Neural progenitor cell (in vitro differentiated cells): ENCODE measurements around the gene SAMD11. TPM values are rescaled to one million over a fixed set of nuclear protein-coding genes. Genes with fewer than 3 reads are reported as not detected.

Experiments
- DNase-seq: peaks from one replicate; pipeline ENCODE4 v3.0.0-alpha.2; 2016; ENCODE audit warnings: low spot score
- H2AFZ ChIP-seq: fragments of 200-600 bp; sonication (generic); replicated peaks from 2 replicates; pipeline ENCODE4 v1.6.1; 2016; ENCODE audit warnings: antibody characterized with exemption
- H3F3A ChIP-seq: fragments of 200-600 bp; sonication (generic); 2 replicates; pipeline ENCODE4 v1.6.1; 2016; ENCODE audit warnings: antibody characterized with exemption, low read depth
- H3K27ac ChIP-seq: fragments of 200-600 bp; sonication (generic); 2 replicates; pipeline ENCODE4 v1.5.1; 2016; ENCODE audit warnings: mild to moderate bottlenecking
- H3K27me3 ChIP-seq: fragments of 200-600 bp; sonication (generic); 2 replicates; pipeline ENCODE4 v1.6.1; 2016; ENCODE audit warnings: mild to moderate bottlenecking, moderate library complexity
- H3K36me3 ChIP-seq: fragments of 200-600 bp; sonication (generic); 2 replicates; pipeline ENCODE4 v1.5.1; 2016
- H3K4me1 ChIP-seq: fragments of 200-600 bp; sonication (generic); 2 replicates; pipeline ENCODE4 v1.6.1; 2016; ENCODE audit warnings: mixed run types
- H3K4me2 ChIP-seq: fragments of 200-600 bp; sonication (generic); 2 replicates; pipeline ENCODE4 v1.6.1; 2016
- H3K4me3 ChIP-seq: fragments of 200-600 bp; sonication (generic); 2 replicates; pipeline ENCODE4 v1.5.1; 2016
- H3K79me2 ChIP-seq: fragments of 200-600 bp; sonication (generic); 2 replicates; pipeline ENCODE4 v1.6.1; 2016; ENCODE audit warnings: low read depth
- H3K9ac ChIP-seq: fragments of 200-600 bp; sonication (generic); 2 replicates; pipeline ENCODE4 v1.6.1; 2016
- H3K9me3 ChIP-seq: fragments of 200-600 bp; sonication (generic); 2 replicates; pipeline ENCODE4 v1.5.1; 2016; ENCODE audit warnings: low read depth
- H4K20me1 ChIP-seq: fragments of 200-600 bp; sonication (generic); 2 replicates; pipeline ENCODE4 v1.6.1; 2016; ENCODE audit warnings: low read depth
- H3K27ac Mint-ChIP-seq: 3 replicates; pipeline ENCODE4 v1.8.0; 2021; ENCODE audit warnings: mixed read lengths
- H3K27me3 Mint-ChIP-seq: 2 replicates; pipeline ENCODE4 v1.8.0; 2022; ENCODE audit warnings: low read depth, mild to moderate bottlenecking, inconsistent platforms, moderate library complexity, mixed read lengths; ENCODE audit not compliant: insufficient read depth
- H3K36me3 Mint-ChIP-seq: 3 replicates; pipeline ENCODE4 v1.8.0; 2021; ENCODE audit warnings: mixed read lengths
- H3K4me1 Mint-ChIP-seq: 3 replicates; pipeline ENCODE4 v1.8.0; 2021; ENCODE audit warnings: mixed read lengths
- H3K4me3 Mint-ChIP-seq: 3 replicates; pipeline ENCODE4 v1.8.0; 2021; ENCODE audit warnings: mild to moderate bottlenecking, moderate library complexity, mixed read lengths
- H3K9me3 Mint-ChIP-seq: 3 replicates; pipeline ENCODE4 v1.8.0; 2020; ENCODE audit warnings: mixed read lengths
- EZH2 ChIP-seq: fragments of 200-600 bp; sonication (generic); IDR thresholded peaks from 2 replicates; pipeline ENCODE4 v1.6.1; 2017; ENCODE audit warnings: antibody characterized with exemption, mild to moderate bottlenecking, moderate library complexity
- EZH2phosphoT487 ChIP-seq: fragments of 200-600 bp; sonication (generic); IDR thresholded peaks from 2 replicates; pipeline ENCODE4 v1.6.1; 2017; ENCODE audit warnings: antibody characterized with exemption
- small RNA-seq: library from RNA; depleted of rRNA; stranded (forward); fragments of <200 nt; gene quantifications from one replicate; pipeline ENCODE3, GENCODE V24; 2015
- total RNA-seq: library from RNA; depleted of rRNA; stranded (reverse); fragments of >200 nt; gene quantifications from 2 replicates; pipeline ENCODE4 v1.2.3, GENCODE V29; 2015; ENCODE audit warnings: low replicate concordance
- TF ChIP-seq, protein P1 (sequence below): fragments of 200-600 bp; sonication (generic); IDR thresholded peaks from 2 replicates; pipeline ENCODE4 v1.5.1; 2017; ENCODE audit warnings: antibody characterized with exemption, mild to moderate bottlenecking

Gene SAMD11
- total RNA-seq, 1 donor from 2014 or later = not detected

DNA sequence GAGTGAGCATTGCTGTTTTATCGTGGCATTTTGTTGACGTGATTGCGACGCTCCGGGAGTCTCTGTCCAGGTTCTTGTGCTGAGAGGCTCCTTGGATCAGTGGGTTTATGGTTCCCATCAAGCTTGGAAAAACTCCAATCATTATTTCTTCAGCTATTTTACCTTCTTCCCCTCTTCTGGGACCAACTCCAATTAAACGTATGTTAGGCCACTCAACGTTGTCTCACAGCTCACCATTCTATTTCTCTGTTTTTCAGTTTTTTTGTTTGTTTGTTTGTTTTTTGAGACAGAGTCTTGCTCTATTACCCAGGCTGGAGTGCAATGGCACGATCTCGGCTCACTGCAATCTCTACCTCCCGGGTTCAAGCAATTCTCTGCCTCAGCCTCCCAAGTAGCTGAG lies 68.2 kb downstream of the SAMD11 start:
- Mint-ChIP-seq H3K36me3 (peaks cover 4% of the 10 kb centered on the region), H3K27me3 (peaks cover 25% of the 10 kb centered on the region), H3K4me1 (peaks cover 3% of the 10 kb centered on the region), H3K4me3 (no peak overlapping the region), H3K9me3 (peaks cover 42% of the 10 kb centered on the region), H3K27ac (no peak overlapping the region)
- Histone ChIP-seq H3K27me3 (peaks cover 100% of the 10 kb centered on the region), H3K9me3 (no peaks in the 10 kb centered on the region), H3F3A (peaks cover 2% of the 10 kb centered on the region), H3K27ac (no peak overlapping the region), H3K4me2 (no peak overlapping the region), H2AFZ (no peak overlapping the region), H3K4me1 (peaks cover 1% of the 10 kb centered on the region), H3K4me3 (no peak overlapping the region), H3K36me3 (no peaks in the 10 kb centered on the region), H3K79me2 (no peaks in the 10 kb centered on the region), H4K20me1 (peaks cover 2% of the 10 kb centered on the region), H3K9ac (no peak overlapping the region)
- TF ChIP-seq, protein P1, sequence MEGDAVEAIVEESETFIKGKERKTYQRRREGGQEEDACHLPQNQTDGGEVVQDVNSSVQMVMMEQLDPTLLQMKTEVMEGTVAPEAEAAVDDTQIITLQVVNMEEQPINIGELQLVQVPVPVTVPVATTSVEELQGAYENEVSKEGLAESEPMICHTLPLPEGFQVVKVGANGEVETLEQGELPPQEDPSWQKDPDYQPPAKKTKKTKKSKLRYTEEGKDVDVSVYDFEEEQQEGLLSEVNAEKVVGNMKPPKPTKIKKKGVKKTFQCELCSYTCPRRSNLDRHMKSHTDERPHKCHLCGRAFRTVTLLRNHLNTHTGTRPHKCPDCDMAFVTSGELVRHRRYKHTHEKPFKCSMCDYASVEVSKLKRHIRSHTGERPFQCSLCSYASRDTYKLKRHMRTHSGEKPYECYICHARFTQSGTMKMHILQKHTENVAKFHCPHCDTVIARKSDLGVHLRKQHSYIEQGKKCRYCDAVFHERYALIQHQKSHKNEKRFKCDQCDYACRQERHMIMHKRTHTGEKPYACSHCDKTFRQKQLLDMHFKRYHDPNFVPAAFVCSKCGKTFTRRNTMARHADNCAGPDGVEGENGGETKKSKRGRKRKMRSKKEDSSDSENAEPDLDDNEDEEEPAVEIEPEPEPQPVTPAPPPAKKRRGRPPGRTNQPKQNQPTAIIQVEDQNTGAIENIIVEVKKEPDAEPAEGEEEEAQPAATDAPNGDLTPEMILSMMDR = no peak
- no peak for TF ChIP-seq EZH2phosphoT487
- TF ChIP-seq EZH2 = no peak
- DNase-seq = no peak

DNA sequence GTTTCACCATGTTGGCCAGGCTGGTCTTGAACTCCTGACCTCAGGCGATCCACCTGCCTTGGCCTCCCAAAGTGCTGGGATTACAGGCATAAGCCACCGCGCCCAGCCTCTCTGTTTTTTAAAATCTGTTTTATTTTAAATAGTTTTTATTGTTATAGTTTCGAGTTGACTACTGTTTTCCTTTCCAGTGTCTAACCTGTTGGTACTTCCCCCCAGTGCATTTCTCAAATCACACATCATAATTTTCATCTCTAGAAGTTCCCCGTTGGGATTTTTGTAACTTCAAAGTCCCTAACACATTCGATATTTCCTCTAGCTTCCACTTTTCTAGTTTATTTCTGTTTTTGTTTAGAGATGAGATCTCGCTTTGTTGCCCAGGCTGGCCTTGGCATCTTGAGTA lies 68.6 kb downstream of the SAMD11 start:
- H3K27me3 ChIP-seq = peaks cover 100% of the 10 kb centered on the region
- H3K36me3 ChIP-seq = no peaks in the 10 kb centered on the region
- no peak overlapping the region for H3K4me3 Mint-ChIP-seq
- no peaks in the 10 kb centered on the region for H3K9me3 ChIP-seq
- H3K27me3 Mint-ChIP-seq = peaks cover 25% of the 10 kb centered on the region
- no peak overlapping the region for H3K9ac ChIP-seq
- H3K4me3 ChIP-seq = no peak overlapping the region
- peaks cover 7% of the 10 kb centered on the region for H3F3A ChIP-seq
- DNase-seq = no peak
- peaks cover 4% of the 10 kb centered on the region for H3K36me3 Mint-ChIP-seq
- H3K4me2 ChIP-seq = no peak overlapping the region
- no peak overlapping the region for H2AFZ ChIP-seq
- H3K27ac ChIP-seq = no peak overlapping the region
- H3K4me1 ChIP-seq = peaks cover 6% of the 10 kb centered on the region
- H3K9me3 Mint-ChIP-seq = peaks cover 42% of the 10 kb centered on the region
- TF ChIP-seq, protein P1 = no peak
- TF ChIP-seq EZH2phosphoT487 (no peak), EZH2 (no peak)
- no peak overlapping the region for H3K27ac Mint-ChIP-seq
- H4K20me1 ChIP-seq = peaks cover 7% of the 10 kb centered on the region
- H3K4me1 Mint-ChIP-seq = peaks cover 7% of the 10 kb centered on the region
- no peaks in the 10 kb centered on the region for H3K79me2 ChIP-seq

DNA sequence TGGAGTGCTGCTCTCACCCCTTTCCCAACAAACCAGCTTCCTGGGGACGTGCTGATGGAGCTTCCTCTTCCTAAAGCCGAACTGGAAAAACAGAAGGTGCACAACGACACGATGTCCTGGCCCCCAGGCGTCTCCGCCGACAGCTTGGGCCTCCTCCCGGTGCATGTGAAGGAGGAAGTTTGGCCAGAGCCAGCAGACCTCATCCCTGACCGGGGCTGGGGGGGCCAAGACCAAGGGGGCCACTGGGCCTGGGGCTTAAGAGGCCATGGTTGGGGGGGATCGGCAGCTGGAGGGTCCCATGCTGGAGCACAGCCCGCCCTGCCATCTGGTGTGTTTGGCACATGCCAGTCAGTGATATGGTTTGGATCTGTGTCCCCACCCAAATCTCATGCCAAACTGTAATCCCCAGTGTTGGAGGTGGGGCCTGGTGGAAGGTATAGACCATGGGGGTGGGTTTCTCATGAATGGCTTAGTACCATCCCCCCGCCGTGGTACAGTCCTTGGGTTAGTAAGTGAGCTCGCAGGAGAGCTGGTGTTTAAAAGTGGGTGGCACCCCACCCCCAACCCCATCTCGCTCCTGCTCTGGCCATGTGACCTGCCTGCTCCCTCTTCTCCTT lies 69.8 kb downstream of the SAMD11 start:
- no peaks in the 10 kb centered on the region for H3K79me2 ChIP-seq
- no peak overlapping the region for H3K27ac Mint-ChIP-seq
- H4K20me1 ChIP-seq = peaks cover 18% of the 10 kb centered on the region
- H3K9ac ChIP-seq = no peak overlapping the region
- DNase-seq = no peak
- peaks cover 25% of the 10 kb centered on the region for H3K27me3 Mint-ChIP-seq
- H3K4me1 Mint-ChIP-seq = peaks cover 7% of the 10 kb centered on the region
- H3K4me3 Mint-ChIP-seq = no peak overlapping the region
- H3K36me3 ChIP-seq = no peaks in the 10 kb centered on the region
- H3K9me3 Mint-ChIP-seq = peaks cover 40% of the 10 kb centered on the region
- peaks cover 9% of the 10 kb centered on the region for H3K4me1 ChIP-seq
- H3F3A ChIP-seq = peaks cover 16% of the 10 kb centered on the region
- no peak for TF ChIP-seq EZH2
- TF ChIP-seq, protein P1 = no peak
- TF ChIP-seq EZH2phosphoT487 = no peak
- H3K9me3 ChIP-seq = no peaks in the 10 kb centered on the region
- H3K27ac ChIP-seq = no peak overlapping the region
- H2AFZ ChIP-seq = no peak overlapping the region
- peaks cover 2% of the 10 kb centered on the region for H3K36me3 Mint-ChIP-seq
- peaks cover 100% of the 10 kb centered on the region for H3K27me3 ChIP-seq
- no peak overlapping the region for H3K4me2 ChIP-seq
- no peak overlapping the region for H3K4me3 ChIP-seq

Small RNAs within 50 kb of the gene (small RNA-seq; reads per million reads assigned to genes)
- gene AL645608.4 = not detected

Other genes starting within 250 kb of the SAMD11 start
- not detected in 2 replicates for gene OR4F16, start 237.3 kb upstream of the SAMD11 start, total RNA-seq
- 39.6 and 69.1 TPM in 2 replicates for gene NOC2L, start 35.3 kb downstream of the SAMD11 start, total RNA-seq
- gene KLHL17, start 36.7 kb downstream of the SAMD11 start, total RNA-seq = 10.7 and 33.8 TPM in 2 replicates
- 0.09 TPM in 1 of 2 replicates, not detected in the other for gene PLEKHN1, start 42.6 kb downstream of the SAMD11 start, total RNA-seq
- gene PERM1, start 58.2 kb downstream of the SAMD11 start, total RNA-seq = not detected in 2 replicates
- gene HES4, start 76.2 kb downstream of the SAMD11 start, total RNA-seq = 7.6 and 35.7 TPM in 2 replicates
- gene ISG15, start 89.6 kb downstream of the SAMD11 start, total RNA-seq = 22.4 and 33.6 TPM in 2 replicates
- 34.1 and 142 TPM in 2 replicates for gene AGRN, start 96.2 kb downstream of the SAMD11 start, total RNA-seq
- gene RNF223, start 150.4 kb downstream of the SAMD11 start, total RNA-seq = not detected in 2 replicates
- 8.0 and 24.0 TPM in 2 replicates for gene C1orf159, start 192.2 kb downstream of the SAMD11 start, total RNA-seq
- 0.22 TPM in 1 of 2 replicates, not detected in the other for gene TTLL10, start 250.0 kb downstream of the SAMD11 start, total RNA-seq